PC-3 (cell line): ENCODE data around the gene THSD8. TPM values are rescaled to one million over a fixed set of nuclear protein-coding genes. Genes with fewer than 3 reads are reported as not detected.

ENCODE experiments used
- ATAC-seq: fragments of 200-7000 bp; cut with Tn5 transposase; 2 replicates; pipeline ENCODE4 v1.9.1; 2020; ENCODE audit warnings: mild to moderate bottlenecking, moderate library complexity
- BruUV-seq: library from RNA; stranded (reverse); fragments of 400-500 nt; replicated peaks from 2 replicates; lab custom pipeline; 2021; lab: Mats Ljungman, UMichigan
- CTCF ChIA-PET: fragments of 300-600 bp; sonication (Branson Sonifier 250); formaldehyde crosslinking; loops from one replicate; lab custom pipeline; 2022; ENCODE audit warnings: antibody characterized with exemption; lab: Charles Lee
- POLR2A ChIA-PET: fragments of 300-600 bp; sonication (Branson Sonifier 250); formaldehyde crosslinking; loops from one replicate; lab custom pipeline; 2022; ENCODE audit warnings: antibody characterized with exemption; ENCODE audit not compliant: unreplicated experiment; lab: Charles Lee
- DNase-seq: peaks from one replicate; pipeline ENCODE4 v3.0.0-alpha.2; 2015
- H2AFZ ChIP-seq: fragments of 300-600 bp; sonication (generic); 2 replicates; pipeline ENCODE4 v1.6.0; 2016; ENCODE audit warnings: antibody characterized with exemption, low read length
- H3F3A ChIP-seq: fragments of 300-600 bp; sonication (generic); one replicate; pipeline ENCODE4 v1.6.0; 2017; ENCODE audit warnings: antibody characterized with exemption, low read length, control low read depth, mild to moderate bottlenecking; ENCODE audit not compliant: unreplicated experiment
- H3K27ac ChIP-seq: fragments of 300-600 bp; sonication (generic); 2 replicates; pipeline ENCODE4 v1.5.1; 2016; ENCODE audit warnings: mild to moderate bottlenecking, low read length
- H3K27me3 ChIP-seq: fragments of 300-600 bp; sonication (generic); 2 replicates; pipeline ENCODE4 v1.6.1; 2016; ENCODE audit warnings: low read length, mixed read lengths
- H3K36me3 ChIP-seq: fragments of 300-600 bp; sonication (generic); 2 replicates; pipeline ENCODE4 v1.6.1; 2016; ENCODE audit warnings: low read depth, mixed run types, low read length, mixed read lengths
- H3K4me1 ChIP-seq: fragments of 300-600 bp; sonication (generic); 2 replicates; pipeline ENCODE4 v1.5.1; 2016; ENCODE audit warnings: low read length; ENCODE audit not compliant: insufficient read depth
- H3K4me2 ChIP-seq: fragments of 300-600 bp; sonication (generic); 2 replicates; pipeline ENCODE4 v1.6.0; 2016; ENCODE audit warnings: low read length
- H3K4me3 ChIP-seq: fragments of 300-600 bp; sonication (generic); 2 replicates; pipeline ENCODE4 v1.5.1; 2016; ENCODE audit warnings: mild to moderate bottlenecking, low read length, mixed read lengths
- H3K79me2 ChIP-seq: fragments of 300-600 bp; sonication (generic); 2 replicates; pipeline ENCODE4 v1.6.1; 2017; ENCODE audit warnings: low read length, mixed read lengths
- H3K9ac ChIP-seq: fragments of 300-600 bp; sonication (generic); 2 replicates; pipeline ENCODE4 v1.6.0; 2016; ENCODE audit warnings: mild to moderate bottlenecking, low read length
- H3K9me2 ChIP-seq: fragments of 300-600 bp; sonication (generic); replicated peaks from 2 replicates; pipeline ENCODE4 v1.6.1; 2016; ENCODE audit warnings: mixed run types, low read length, mixed read lengths
- H3K9me3 ChIP-seq: fragments of 300-600 bp; sonication (generic); 2 replicates; pipeline ENCODE4 v1.6.1; 2016; ENCODE audit warnings: low read length, mixed read lengths
- H4K20me1 ChIP-seq: fragments of 300-600 bp; sonication (generic); 2 replicates; pipeline ENCODE4 v1.6.1; 2016; ENCODE audit warnings: low read length, mixed read lengths
- EZH2 ChIP-seq: fragments of 300-600 bp; sonication (generic); IDR thresholded peaks from one replicate; pipeline ENCODE4 v1.6.1; 2017; ENCODE audit warnings: antibody characterized with exemption, mild to moderate bottlenecking, low read length; ENCODE audit not compliant: unreplicated experiment
- EZH2phosphoT487 ChIP-seq: fragments of 300-600 bp; sonication (generic); IDR thresholded peaks from 2 replicates; pipeline ENCODE4 v1.6.1; 2018; ENCODE audit warnings: mild to moderate bottlenecking, antibody characterized with exemption, low read length, borderline replicate concordance
- intact Hi-C: fragments of 100-400 bp; cut with micrococcal nuclease; formaldehyde crosslinking; loops from 2 replicates; pipeline ENCODE4 v1.9.0; 2023
- total RNA-seq: library from RNA; depleted of rRNA; stranded (reverse); fragments of >200 nt; gene quantifications from 2 replicates; pipeline ENCODE4 v1.2.3, GENCODE V29; 2014
- TF ChIP-seq, protein P1 (sequence below): fragments of 300-600 bp; sonication (generic); conservative IDR thresholded peaks from 2 replicates; pipeline ENCODE4 v1.5.1; 2017; ENCODE audit warnings: antibody characterized with exemption, low read depth, mild to moderate bottlenecking, low read length

THSD8 gene
- total RNA-seq, 1 experiment from 2014 or later, result not detected

- CTCF ChIA-PET, result interaction anchor here (1.0 to 1.1 kb wide), 2 partner anchors 8 to 33 kb away, joined by 5 read pairs; no protein-coding TSS in a partner anchor
- Histone ChIP-seq H2AFZ (peak overlapping the region; percentile 70; the same call in 1 of the 2 replicates), H3K9me2 (no peaks in the 10 kb centered on the region), H3K79me2 (peaks cover 21% of the 10 kb centered on the region), H3K9me3 (no peaks in the 10 kb centered on the region), H3F3A (peaks cover 12% of the 10 kb centered on the region), H3K4me1 (peaks cover 52% of the 10 kb centered on the region), H3K27me3 (no peaks in the 10 kb centered on the region), H3K9ac (peak overlapping the region; percentile 52), H4K20me1 (peaks cover 16% of the 10 kb centered on the region), H3K36me3 (no peaks in the 10 kb centered on the region), H3K4me2 (peak overlapping the region; percentile 92), H3K4me3 (peak overlapping the region; percentile 90), H3K27ac (peak overlapping the region; percentile 69)
- ATAC-seq (no peak), DNase-seq (peak; percentile 26)
- no TSS peak for BruUV-seq
- TF ChIP-seq, protein P1, sequence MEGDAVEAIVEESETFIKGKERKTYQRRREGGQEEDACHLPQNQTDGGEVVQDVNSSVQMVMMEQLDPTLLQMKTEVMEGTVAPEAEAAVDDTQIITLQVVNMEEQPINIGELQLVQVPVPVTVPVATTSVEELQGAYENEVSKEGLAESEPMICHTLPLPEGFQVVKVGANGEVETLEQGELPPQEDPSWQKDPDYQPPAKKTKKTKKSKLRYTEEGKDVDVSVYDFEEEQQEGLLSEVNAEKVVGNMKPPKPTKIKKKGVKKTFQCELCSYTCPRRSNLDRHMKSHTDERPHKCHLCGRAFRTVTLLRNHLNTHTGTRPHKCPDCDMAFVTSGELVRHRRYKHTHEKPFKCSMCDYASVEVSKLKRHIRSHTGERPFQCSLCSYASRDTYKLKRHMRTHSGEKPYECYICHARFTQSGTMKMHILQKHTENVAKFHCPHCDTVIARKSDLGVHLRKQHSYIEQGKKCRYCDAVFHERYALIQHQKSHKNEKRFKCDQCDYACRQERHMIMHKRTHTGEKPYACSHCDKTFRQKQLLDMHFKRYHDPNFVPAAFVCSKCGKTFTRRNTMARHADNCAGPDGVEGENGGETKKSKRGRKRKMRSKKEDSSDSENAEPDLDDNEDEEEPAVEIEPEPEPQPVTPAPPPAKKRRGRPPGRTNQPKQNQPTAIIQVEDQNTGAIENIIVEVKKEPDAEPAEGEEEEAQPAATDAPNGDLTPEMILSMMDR, result no peak
- TF ChIP-seq EZH2, result no peak
- no peak for TF ChIP-seq EZH2phosphoT487
- POLR2A ChIA-PET, result interaction anchor here (0.6 to 1.4 kb wide), 5 partner anchors 12 to 483 kb away, joined by 3 to 13 read pairs (median 8); partner anchors contain the start of gene FARSA
- intact Hi-C loops, result no loop called here
Measured at GRCh38 chr19:12790628-12791344, 11.1 kb upstream of the THSD8 start.

- H3K9ac ChIP-seq, result peak within 1 kb of the TSS; percentile 89
- H3K36me3 ChIP-seq, result no peaks in the 10 kb centered on the region
- H3K79me2 ChIP-seq, result peaks cover 21% of the 10 kb centered on the region
- no peaks in the 10 kb centered on the region for H3K9me3 ChIP-seq
- peak within 1 kb of the TSS; percentile 90 for H3K4me3 ChIP-seq
- no peak for TF ChIP-seq EZH2
- peak; percentile 98 for TF ChIP-seq EZH2phosphoT487
- TF ChIP-seq, protein P1, result no peak
- ATAC-seq, result peak; percentile 43
- H2AFZ ChIP-seq, result peak within 1 kb of the TSS; percentile 70
- H4K20me1 ChIP-seq, result peaks cover 16% of the 10 kb centered on the region
- peak; percentile 99 for DNase-seq
- peak within 1 kb of the TSS; percentile 95 for H3K27ac ChIP-seq
- no peaks in the 10 kb centered on the region for H3K27me3 ChIP-seq
- ChIA-PET POLR2A (interaction anchor here (0.6 to 1.4 kb wide), 5 partner anchors 13 to 483 kb away, joined by 3 to 13 read pairs (median 8); no protein-coding TSS in a partner anchor), CTCF (interaction anchor here (0.5 to 1.1 kb wide), 3 partner anchors 9 to 33 kb away, joined by 5 to 8 read pairs (median 5); no protein-coding TSS in a partner anchor)
- BruUV-seq, result no TSS peak
- H3K4me2 ChIP-seq, result peak within 1 kb of the TSS; percentile 92
- H3K4me1 ChIP-seq, result peaks cover 50% of the 10 kb centered on the region
- intact Hi-C loops, result no loop called here
- H3K9me2 ChIP-seq, result no peaks in the 10 kb centered on the region
- H3F3A ChIP-seq, result peaks cover 12% of the 10 kb centered on the region
Measured at GRCh38 chr19:12791345-12792050, 10.4 kb upstream of the THSD8 start, which contains the start of gene JUNB. JUNB (plus strand) TSS chr19:12791486; CDS start chr19:12791772, 286 bp downstream.
